H9 (cell line): Measurements from ENCODE around the gene ARHGAP30. TPM values are rescaled to one million over a fixed set of nuclear protein-coding genes. Genes with fewer than 3 reads are reported as not detected.

ENCODE experiments used
- DNase-seq: peaks from one replicate; pipeline ENCODE4 v3.0.0-alpha.2; 2017
- H2AFZ ChIP-seq: one replicate; pipeline ENCODE4 v1.6.1; 2013; ENCODE audit warnings: mild to moderate bottlenecking, low read length, control low read depth, moderate library complexity
- H2AK5ac ChIP-seq: 2 replicates; pipeline ENCODE4 v1.6.1; 2013; ENCODE audit warnings: low read length, control low read depth, mixed read lengths; ENCODE audit not compliant: insufficient read length
- H2BK120ac ChIP-seq: one replicate; pipeline ENCODE4 v1.6.1; 2013; ENCODE audit warnings: low read depth, mild to moderate bottlenecking, low read length, control low read depth, inconsistent platforms; ENCODE audit not compliant: poor library complexity, severe bottlenecking
- H2BK12ac ChIP-seq: 2 replicates; pipeline ENCODE4 v1.6.1; 2013; ENCODE audit warnings: low read length, control low read depth, mixed read lengths, low read depth; ENCODE audit not compliant: insufficient read length
- H2BK15ac ChIP-seq: 2 replicates; pipeline ENCODE4 v1.6.1; 2013; ENCODE audit warnings: low read depth, low read length, control low read depth
- H2BK20ac ChIP-seq: one replicate; pipeline ENCODE4 v1.6.1; 2013; ENCODE audit warnings: low read depth, mild to moderate bottlenecking, low read length, control low read depth, inconsistent platforms; ENCODE audit not compliant: poor library complexity, severe bottlenecking
- H2BK5ac ChIP-seq: 2 replicates; pipeline ENCODE4 v1.6.1; 2013; ENCODE audit warnings: low read length, control low read depth, mixed read lengths; ENCODE audit not compliant: insufficient read length
- H3K14ac ChIP-seq: 2 replicates; pipeline ENCODE4 v1.6.1; 2013; ENCODE audit warnings: low read length, control low read depth; ENCODE audit not compliant: insufficient read depth
- H3K18ac ChIP-seq: 2 replicates; pipeline ENCODE4 v1.6.1; 2013; ENCODE audit warnings: low read depth, mild to moderate bottlenecking, mixed read lengths, low read length, control low read depth; ENCODE audit not compliant: insufficient read length
- H3K23ac ChIP-seq: 2 replicates; pipeline ENCODE4 v1.6.1; 2013; ENCODE audit warnings: low read length, control low read depth, mixed read lengths, low read depth; ENCODE audit not compliant: insufficient read length
- H3K23me2 ChIP-seq: 2 replicates; pipeline ENCODE4 v1.6.1; 2013; ENCODE audit warnings: low read depth, mild to moderate bottlenecking, mixed read lengths, low read length, control low read depth; ENCODE audit not compliant: insufficient read length, poor library complexity, severe bottlenecking
- H3K27ac ChIP-seq: 2 replicates; pipeline ENCODE4 v1.5.1; 2013; ENCODE audit warnings: low read length, control low read depth, mixed read lengths, low read depth; ENCODE audit not compliant: insufficient read length
- H3K27me3 ChIP-seq: 2 replicates; pipeline ENCODE4 v1.6.1; 2013; ENCODE audit warnings: low read length, control low read depth, inconsistent platforms; ENCODE audit not compliant: insufficient read depth
- H3K4ac ChIP-seq: 2 replicates; pipeline ENCODE4 v1.6.1; 2013; ENCODE audit warnings: low read depth, mild to moderate bottlenecking, control low read depth, inconsistent platforms, low read length, moderate library complexity
- H3K4me1 ChIP-seq: 2 replicates; pipeline ENCODE4 v1.6.1; 2013; ENCODE audit warnings: low read length, control low read depth, inconsistent platforms; ENCODE audit not compliant: insufficient read depth
- H3K4me2 ChIP-seq: 2 replicates; pipeline ENCODE4 v1.6.1; 2013; ENCODE audit warnings: low read length, control low read depth, mixed read lengths; ENCODE audit not compliant: insufficient read length, insufficient read depth
- H3K56ac ChIP-seq: 2 replicates; pipeline ENCODE4 v1.6.1; 2013; ENCODE audit warnings: low read depth, mild to moderate bottlenecking, mixed read lengths, low read length, control low read depth; ENCODE audit not compliant: insufficient read length
- H3K79me1 ChIP-seq: 2 replicates; pipeline ENCODE4 v1.6.1; 2013; ENCODE audit warnings: low read depth, mild to moderate bottlenecking, moderate library complexity, low read length, control low read depth, inconsistent platforms; ENCODE audit not compliant: insufficient read depth, poor library complexity, severe bottlenecking
- H3K79me2 ChIP-seq: 2 replicates; pipeline ENCODE4 v1.6.1; 2013; ENCODE audit warnings: low read length, control low read depth, inconsistent platforms; ENCODE audit not compliant: insufficient read depth
- H3K9ac ChIP-seq: 2 replicates; pipeline ENCODE4 v1.6.1; 2013; ENCODE audit warnings: low read length, control low read depth, mixed read lengths; ENCODE audit not compliant: insufficient read length; ENCODE audit errors: extremely low read depth
- H3K9me3 ChIP-seq: one replicate; pipeline ENCODE4 v1.6.1; 2013; ENCODE audit warnings: low read depth, low read length, inconsistent platforms; ENCODE audit not compliant: control insufficient read depth
- H3T11ph ChIP-seq: one replicate; pipeline ENCODE4 v1.6.1; 2013; ENCODE audit warnings: mild to moderate bottlenecking, low read length, control low read depth, inconsistent platforms
- H4K20me1 ChIP-seq: one replicate; pipeline ENCODE4 v1.6.1; 2013; ENCODE audit not compliant: control insufficient read depth, insufficient read length, insufficient read depth
- H4K5ac ChIP-seq: 2 replicates; pipeline ENCODE4 v1.6.1; 2013; ENCODE audit warnings: low read depth, mild to moderate bottlenecking, mixed read lengths, low read length, control low read depth; ENCODE audit not compliant: insufficient read length
- H4K8ac ChIP-seq: replicated peaks from 2 replicates; pipeline ENCODE4 v1.6.1; 2013; ENCODE audit warnings: low read length, control low read depth, mixed read lengths, low read depth; ENCODE audit not compliant: insufficient read length
- H4K91ac ChIP-seq: 2 replicates; pipeline ENCODE4 v1.6.1; 2013; ENCODE audit warnings: low read depth, mild to moderate bottlenecking, moderate library complexity, mixed read lengths, low read length, control low read depth; ENCODE audit not compliant: insufficient read length
- H3K27ac Mint-ChIP-seq, 3 experiments: 2 replicates in 2 of 3; 3 replicates in 1 of 3; pipeline ENCODE4 v1.8.0; 2020 to 2021; ENCODE audit warnings: mixed read lengths in 3 of 3, mild to moderate bottlenecking in 1 of 3, moderate library complexity in 1 of 3
- H3K27me3 Mint-ChIP-seq: 2 replicates; pipeline ENCODE4 v1.8.0; 2021; ENCODE audit warnings: low read depth, mild to moderate bottlenecking, moderate library complexity, mixed read lengths
- H3K36me3 Mint-ChIP-seq, 3 experiments: 2 replicates in 2 of 3; 3 replicates in 1 of 3; pipeline ENCODE4 v1.8.0; 2020 to 2021; ENCODE audit warnings: low read depth in 3 of 3, mixed read lengths in 3 of 3; ENCODE audit not compliant: insufficient read depth in 1 of 3
- H3K4me1 Mint-ChIP-seq, 2 experiments: 2 replicates each; pipeline ENCODE4 v1.8.0; 2020; ENCODE audit warnings: mixed read lengths in 2 of 2
- H3K4me3 Mint-ChIP-seq, 2 experiments: 2 replicates in 1 of 2; 3 replicates in 1 of 2; pipeline ENCODE4 v1.8.0; 2020 to 2021; ENCODE audit warnings: mild to moderate bottlenecking in 2 of 2, mixed read lengths in 2 of 2, moderate library complexity in 1 of 2
- H3K9me3 Mint-ChIP-seq, 2 experiments: 2 replicates in 1 of 2; 3 replicates in 1 of 2; pipeline ENCODE4 v1.8.0; 2020; ENCODE audit warnings: mild to moderate bottlenecking in 2 of 2, mixed read lengths in 2 of 2, moderate library complexity in 1 of 2
- CTCF ChIP-seq: fragments of 200-600 bp; sonication (generic); conservative IDR thresholded peaks from 3 replicates; pipeline ENCODE4 v1.8.0; 2021; ENCODE audit warnings: antibody characterized with exemption, mild to moderate bottlenecking
- WGBS: extraction: QIAGEN DNeasy Blood & Tissue Kit; methylation state at CpG from one replicate; pipeline ENCODE4 v1.1.7; 2013; ENCODE audit warnings: missing lambda C conversion rate, low lambda C conversion rate, mixed read lengths; ENCODE audit not compliant: insufficient read length; ENCODE audit errors: extremely low coverage; 5-methylcytosine and 5-hydroxymethylcytosine counted together
- total RNA-seq: library from RNA; stranded (reverse); gene quantifications from 2 replicates; pipeline ENCODE4 v1.2.1, GENCODE V29; 2021

The ARHGAP30 gene
- total RNA-seq, 1 experiment from 2014 or later, result 0.13 TPM

GRCh38 chr1:161086457-161086856 lies 16.8 kb upstream of the ARHGAP30 start:
- H4K8ac ChIP-seq, result no peak overlapping the region
- H3K9me3 Mint-ChIP-seq, result no peaks in the 10 kb centered on the region
- H2BK15ac ChIP-seq, result no peak overlapping the region
- H3K9me3 ChIP-seq, result no peaks in the 10 kb centered on the region
- H3K56ac ChIP-seq, result no peak overlapping the region
- no peak overlapping the region for H2BK5ac ChIP-seq
- no peak overlapping the region for H4K91ac ChIP-seq
- no peak overlapping the region for H2AK5ac ChIP-seq
- no peaks in the 10 kb centered on the region for H3K79me2 ChIP-seq
- no peak overlapping the region for H3K4me3 Mint-ChIP-seq
- H3K9ac ChIP-seq, result no peak overlapping the region
- H3K18ac ChIP-seq, result no peak overlapping the region
- H3K79me1 ChIP-seq, result no peaks in the 10 kb centered on the region
- H3K4me2 ChIP-seq, result no peak overlapping the region
- H3K27me3 Mint-ChIP-seq, result no peaks in the 10 kb centered on the region
- no peak overlapping the region; the same call in 1 of the 2 replicates for H3K14ac ChIP-seq
- no peaks in the 10 kb centered on the region for H3K4me1 ChIP-seq
- no peak overlapping the region for H2BK20ac ChIP-seq
- no peak overlapping the region for H3K23ac ChIP-seq
- WGBS, result no CpG with 5 or more reads among the region's 4 CpGs
- H2BK120ac ChIP-seq, result no peak overlapping the region
- no peak overlapping the region for H3T11ph ChIP-seq
- no peak for TF ChIP-seq CTCF
- no peaks in the 10 kb centered on the region for H4K20me1 ChIP-seq
- no peak overlapping the region for H2AFZ ChIP-seq
- H3K36me3 Mint-ChIP-seq, result no peaks in the 10 kb centered on the region
- no peak for DNase-seq
- H3K27ac ChIP-seq, result no peak overlapping the region
- no peak overlapping the region for H2BK12ac ChIP-seq
- no peak overlapping the region; a peak in 1 of 7 replicates for H3K27ac Mint-ChIP-seq
- H4K5ac ChIP-seq, result no peak overlapping the region
- no peaks in the 10 kb centered on the region for H3K23me2 ChIP-seq
- H3K4ac ChIP-seq, result no peak overlapping the region
- H3K27me3 ChIP-seq, result no peaks in the 10 kb centered on the region
- H3K4me1 Mint-ChIP-seq, result peaks cover 44 to 45% of the 10 kb centered on the region in 2 experiments
